Measurements from ENCODE around the gene HBEGF.

HBEGF gene

GRCh38 chr5:140346348-140347221 is at the start of gene HBEGF:
Gene HBEGF, minus strand, starts transcription at chr5:140346603. Its CDS starts 275 bp downstream, at chr5:140346328.
- DNase-seq, result peak; percentile 92
- Mint-ChIP-seq H3K36me3 (ENCODE audit: low read depth) (no peaks in the 10 kb centered on the region), H3K27me3 (ENCODE audit: low read depth, poor library complexity) (peaks cover 75% of the 10 kb centered on the region), H3K4me1 (peaks cover 20% of the 10 kb centered on the region), H3K27ac (no peak within 1 kb of the TSS), H3K9me3 (no peaks in the 10 kb centered on the region), H3K4me3 (peak within 1 kb of the TSS; percentile 81)
- TF ChIP-seq CTCF (IDR thresholded peaks at IDR 0.05), result peak; percentile 43

GRCh38 chr5:140393738-140394137 is 47.3 kb upstream of the HBEGF start:
- DNase-seq, result no peak
- H3K9me3 Mint-ChIP-seq, result no peaks in the 10 kb centered on the region
- H3K4me1 Mint-ChIP-seq, result no peaks in the 10 kb centered on the region
- no peak overlapping the region for H3K27ac Mint-ChIP-seq
- no peak for TF ChIP-seq CTCF (IDR thresholded peaks at IDR 0.05)
- H3K36me3 Mint-ChIP-seq (ENCODE audit: low read depth), result no peaks in the 10 kb centered on the region
- no peak overlapping the region for H3K4me3 Mint-ChIP-seq
- H3K27me3 Mint-ChIP-seq (ENCODE audit: low read depth, poor library complexity), result no peaks in the 10 kb centered on the region

GRCh38 chr5:140391732-140392131 is 45.3 kb upstream of the HBEGF start:
- no peak overlapping the region for H3K4me3 Mint-ChIP-seq
- H3K36me3 Mint-ChIP-seq (ENCODE audit: low read depth), result no peaks in the 10 kb centered on the region
- H3K27me3 Mint-ChIP-seq (ENCODE audit: low read depth, poor library complexity), result no peaks in the 10 kb centered on the region
- H3K27ac Mint-ChIP-seq, result no peak overlapping the region
- H3K4me1 Mint-ChIP-seq, result no peaks in the 10 kb centered on the region
- no peak for TF ChIP-seq CTCF (IDR thresholded peaks at IDR 0.05)
- DNase-seq, result no peak
- H3K9me3 Mint-ChIP-seq, result no peaks in the 10 kb centered on the region

DNA sequence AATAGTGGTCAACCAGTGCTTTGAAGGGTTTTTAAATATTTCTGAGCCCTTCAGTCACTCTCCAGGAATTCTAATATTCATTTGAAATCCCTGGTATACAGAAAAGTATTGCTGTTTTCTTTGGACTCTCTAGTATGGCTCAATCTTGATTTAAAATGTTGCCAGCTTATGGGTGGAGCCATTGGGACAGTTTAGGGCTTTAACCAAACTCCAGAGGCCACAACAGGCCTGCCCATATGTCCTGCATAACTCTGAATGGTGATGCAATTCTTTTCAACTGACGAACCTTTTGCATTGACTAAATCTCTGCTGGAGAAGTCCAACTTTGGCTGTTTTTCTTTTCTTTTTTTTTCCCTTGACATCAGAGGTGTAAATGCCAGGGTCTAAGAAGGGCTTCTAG is 44.9 kb upstream of the HBEGF start:
- no peaks in the 10 kb centered on the region for H3K9me3 Mint-ChIP-seq
- H3K27me3 Mint-ChIP-seq (ENCODE audit: low read depth, poor library complexity), result no peaks in the 10 kb centered on the region
- no peak overlapping the region for H3K4me3 Mint-ChIP-seq
- no peak overlapping the region for H3K27ac Mint-ChIP-seq
- no peaks in the 10 kb centered on the region for H3K4me1 Mint-ChIP-seq
- no peaks in the 10 kb centered on the region for H3K36me3 Mint-ChIP-seq (ENCODE audit: low read depth)
- TF ChIP-seq CTCF (IDR thresholded peaks at IDR 0.05), result no peak
- no peak for DNase-seq

- H3K27ac Mint-ChIP-seq, result no peak overlapping the region
- no peak for DNase-seq
- no peak for TF ChIP-seq CTCF (IDR thresholded peaks at IDR 0.05)
- H3K4me3 Mint-ChIP-seq, result no peak overlapping the region
- no peaks in the 10 kb centered on the region for H3K36me3 Mint-ChIP-seq (ENCODE audit: low read depth)
- H3K4me1 Mint-ChIP-seq, result no peaks in the 10 kb centered on the region
- H3K27me3 Mint-ChIP-seq (ENCODE audit: low read depth, poor library complexity), result no peaks in the 10 kb centered on the region
- no peaks in the 10 kb centered on the region for H3K9me3 Mint-ChIP-seq
Measured at GRCh38 chr5:140388052-140388451, 41.6 kb upstream of the HBEGF start.

- H3K9me3 Mint-ChIP-seq, result peaks cover 4% of the 10 kb centered on the region
- H3K36me3 Mint-ChIP-seq (ENCODE audit: low read depth), result no peaks in the 10 kb centered on the region
- no peak overlapping the region for H3K4me3 Mint-ChIP-seq
- DNase-seq, result no peak
- no peaks in the 10 kb centered on the region for H3K4me1 Mint-ChIP-seq
- no peak overlapping the region for H3K27ac Mint-ChIP-seq
- no peaks in the 10 kb centered on the region for H3K27me3 Mint-ChIP-seq (ENCODE audit: low read depth, poor library complexity)
- TF ChIP-seq CTCF (IDR thresholded peaks at IDR 0.05), result no peak
Measured at GRCh38 chr5:140383300-140383699, 36.9 kb upstream of the HBEGF start.

Measured in nephron progenitor cell (in vitro differentiated cells).